ENCODE data around the gene INPP5B. TPM values are rescaled to one million over a fixed set of nuclear protein-coding genes. Genes with fewer than 3 reads are reported as not detected.
"Not testable (repeated sequence)": the region's sequence is repeated elsewhere in the genome, so short reads cannot be mapped to it uniquely, and the experiment has no call there.

INPP5B gene
- total RNA-seq, 1 donor from 2014 or later = 13.8 TPM

DNA sequence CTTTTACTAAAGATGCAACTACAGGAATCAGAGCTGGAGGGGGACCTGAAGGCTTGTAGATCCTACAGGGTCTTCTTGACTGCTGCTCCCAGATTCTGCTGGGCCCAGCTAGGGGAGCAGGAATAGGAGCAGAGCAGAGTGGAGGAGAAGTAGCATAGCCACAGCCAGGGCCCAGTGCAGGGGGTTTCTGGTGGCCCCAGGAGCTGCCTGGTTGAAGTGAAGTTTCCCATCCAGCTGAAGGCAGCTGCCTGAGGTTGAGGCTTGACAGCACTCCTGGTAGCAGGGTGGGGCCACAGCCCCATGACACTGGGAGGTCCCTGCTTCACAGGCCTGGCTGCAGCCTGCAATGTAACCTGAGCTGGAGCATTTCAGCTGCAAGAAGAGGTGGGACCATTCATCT is 2.0 kb upstream of the INPP5B start:
- no peak for DNase-seq (ENCODE audit: extremely low read depth, low read depth, low spot score)

DNA sequence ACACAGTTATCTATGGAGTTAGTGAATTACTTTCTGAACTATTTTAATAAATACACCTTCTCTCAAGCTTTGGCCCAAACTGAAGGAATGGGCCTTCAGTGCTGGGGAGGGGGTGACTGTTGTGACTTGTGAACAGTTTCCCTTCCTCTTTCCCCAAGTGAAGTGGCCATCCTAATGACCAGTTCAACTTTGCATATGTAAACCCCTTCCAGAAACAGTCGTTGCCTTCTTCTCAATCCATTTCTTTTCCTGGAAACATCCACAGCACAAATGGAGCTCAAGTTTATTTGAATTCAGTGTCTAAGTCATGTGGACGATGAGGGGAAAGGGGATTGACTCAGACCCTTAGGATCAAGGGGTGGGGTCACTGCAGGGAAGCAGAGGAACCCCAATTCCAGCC is 1.3 kb upstream of the INPP5B start:
- DNase-seq (ENCODE audit: extremely low read depth, low read depth, low spot score) = no peak

DNA sequence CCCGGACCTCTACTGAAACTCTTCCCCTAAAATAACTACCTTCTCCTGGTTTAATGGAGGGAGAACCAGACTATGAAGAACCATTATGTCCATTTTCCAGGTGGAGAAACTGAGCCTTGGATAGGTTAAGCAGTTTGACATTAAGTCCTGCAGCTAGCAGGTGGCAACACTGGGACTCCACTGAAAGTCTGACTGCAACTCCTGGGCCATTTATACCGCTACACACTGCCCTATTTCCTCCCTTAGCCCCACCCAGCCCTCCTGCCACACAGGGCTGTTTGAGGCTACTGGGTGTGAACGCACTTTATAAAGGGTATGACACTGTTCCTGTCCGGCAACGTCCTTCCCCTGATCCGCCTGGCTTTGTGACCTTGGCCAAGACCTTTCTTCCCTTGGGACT is 511 bp upstream of the INPP5B start:
- no peak for DNase-seq (ENCODE audit: extremely low read depth, low read depth, low spot score)

DNA sequence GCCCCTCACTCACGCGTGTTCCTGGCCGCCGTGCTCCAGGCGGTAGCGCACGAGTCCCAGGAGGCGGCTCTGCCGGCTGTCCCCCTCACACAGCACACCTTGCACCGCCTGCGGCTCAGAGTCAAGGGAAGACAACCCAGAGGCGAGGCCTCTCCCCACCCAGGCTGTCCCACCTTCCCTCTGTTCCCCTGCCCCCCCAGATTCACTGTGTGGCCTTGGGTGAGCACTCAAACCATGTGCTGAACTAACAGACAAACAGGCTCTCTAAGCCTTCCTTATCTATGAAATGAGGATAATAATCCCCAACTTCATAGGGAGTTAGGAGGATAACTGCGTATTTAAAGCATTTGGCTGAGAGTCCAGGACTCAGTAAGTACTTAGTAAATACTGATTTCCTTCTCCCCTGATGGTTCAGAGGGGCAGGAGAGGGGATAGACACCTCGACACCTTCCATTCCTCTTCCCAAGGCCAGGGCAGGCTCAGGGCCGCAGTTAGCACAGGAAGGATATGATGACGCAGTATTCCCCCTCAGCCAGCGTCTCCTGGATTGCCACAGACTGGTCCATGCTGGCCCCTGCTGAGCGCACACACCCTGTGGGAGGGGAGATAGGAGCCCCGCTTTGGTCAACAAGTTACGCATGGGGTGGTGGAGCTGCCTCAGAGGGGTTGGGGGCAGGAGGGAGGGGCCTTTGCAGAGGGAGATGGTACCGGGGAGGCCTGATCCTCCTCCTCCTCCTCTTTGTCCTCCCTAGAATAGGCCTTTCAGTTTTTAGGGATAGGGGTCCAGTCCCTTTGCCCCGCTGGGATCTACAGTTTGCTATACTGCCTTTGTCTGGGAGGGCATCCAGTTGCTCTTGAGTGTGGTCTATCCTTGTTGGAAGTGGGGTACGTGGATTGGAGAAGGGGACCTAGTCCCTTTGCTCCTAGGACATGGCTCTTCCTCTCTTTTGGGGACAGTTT is 830 bp downstream of the INPP5B start:
- peak; percentile 55 for DNase-seq (ENCODE audit: extremely low read depth, low read depth, low spot score)

DNA sequence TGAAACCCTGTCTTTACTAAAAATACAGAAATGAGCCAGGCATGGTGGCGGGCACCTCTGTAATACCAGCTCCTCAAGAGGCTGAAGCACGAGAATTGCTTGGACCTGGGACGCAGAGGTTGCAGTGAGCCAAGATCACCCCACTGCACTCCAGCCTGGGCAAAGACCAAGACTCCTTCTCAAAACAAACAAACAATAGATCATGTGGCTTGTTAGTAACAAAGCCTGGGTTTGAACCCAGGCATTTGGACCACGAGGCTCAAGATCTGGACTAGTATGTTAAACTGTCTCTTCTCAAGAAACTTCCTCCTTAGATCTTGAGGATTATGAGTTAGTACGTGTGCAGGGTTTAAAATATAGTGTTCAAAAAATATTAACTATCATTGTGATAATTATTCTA is 1.6 kb downstream of the INPP5B start:
- no peak for DNase-seq (ENCODE audit: extremely low read depth, low read depth, low spot score)

DNA sequence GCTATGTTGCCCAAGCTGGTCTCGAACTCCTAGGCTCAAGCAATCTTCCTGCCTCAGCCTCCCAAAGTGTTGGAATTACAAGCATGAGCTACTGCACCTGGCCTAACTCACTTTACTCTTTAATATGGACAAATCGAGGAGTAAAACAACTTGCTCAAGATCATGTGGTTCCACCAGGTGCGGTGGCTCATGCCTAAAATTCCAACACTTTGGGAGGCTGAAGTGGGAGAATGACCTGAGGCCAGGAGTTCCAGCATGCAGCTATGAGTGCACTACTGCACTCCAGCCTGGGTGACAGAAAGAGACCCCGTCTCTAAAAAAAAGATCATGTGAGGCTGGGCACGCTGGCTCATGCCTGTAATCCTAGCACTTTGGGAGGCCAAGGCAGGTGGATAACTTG is 2.0 kb downstream of the INPP5B start:
- no peak for DNase-seq (ENCODE audit: extremely low read depth, low read depth, low spot score)

DNA sequence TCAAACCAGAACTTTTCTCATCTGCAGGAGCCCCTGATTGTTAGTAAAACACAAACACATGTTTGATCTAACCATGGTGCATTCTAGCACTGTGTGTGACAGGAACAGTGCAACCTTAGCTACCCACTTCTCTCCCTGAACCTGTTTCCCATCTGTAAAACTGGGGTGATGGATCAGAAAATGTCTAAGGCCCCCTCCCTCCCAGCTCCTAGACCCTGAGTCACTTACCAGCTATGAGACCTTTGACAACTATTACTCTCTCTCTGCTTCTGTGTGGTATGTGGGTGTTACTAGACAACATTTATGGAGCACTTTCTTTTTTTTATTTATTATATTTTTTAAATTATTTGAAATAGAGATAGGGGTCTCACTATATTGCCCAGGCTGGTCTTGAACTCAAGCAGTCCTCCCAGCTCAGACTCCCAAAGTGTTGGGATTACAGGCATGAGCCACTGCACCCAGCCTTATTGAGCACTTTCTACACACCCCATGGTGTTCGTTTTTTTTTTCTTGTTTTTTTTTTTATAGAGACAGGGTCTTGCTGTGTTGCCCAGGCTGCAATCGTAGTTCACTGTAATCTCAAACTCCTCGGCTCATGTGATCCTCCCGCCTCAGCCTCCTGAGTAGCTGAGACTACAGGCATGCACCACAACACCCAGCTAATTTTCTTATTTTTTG is 2.6 kb downstream of the INPP5B start:
- no peak for DNase-seq (ENCODE audit: extremely low read depth, low read depth, low spot score)

DNA sequence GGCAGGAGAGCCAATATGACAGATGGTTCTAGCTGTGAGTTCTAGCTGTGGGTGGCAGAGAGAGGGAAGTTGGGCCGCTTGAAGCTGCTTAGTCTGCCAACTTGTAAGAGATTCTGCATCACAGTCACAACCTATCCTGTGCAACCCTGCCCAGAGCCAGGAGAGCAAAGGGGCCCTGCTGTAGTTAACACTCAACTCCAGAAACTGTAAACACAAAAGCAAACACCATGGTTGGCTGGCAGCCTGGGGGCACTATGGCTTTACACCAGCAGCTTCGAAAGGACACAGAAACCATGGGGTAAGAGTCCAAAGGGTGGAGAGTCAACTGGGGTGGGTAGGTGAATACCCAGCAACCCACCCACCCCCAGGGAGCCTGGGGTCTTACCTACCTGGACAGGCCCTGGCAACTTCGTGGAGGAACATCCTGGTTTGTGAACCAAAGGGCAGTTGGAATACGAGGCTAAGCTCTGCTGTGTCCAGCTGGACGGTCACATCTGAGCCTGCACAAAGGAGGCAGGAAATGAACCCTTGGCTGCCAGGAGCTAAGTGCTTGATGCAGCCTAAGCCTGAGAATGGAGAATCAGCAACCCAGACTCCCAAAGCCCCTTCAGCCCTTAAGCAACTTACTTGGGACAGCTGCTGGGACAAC is 6.4 kb downstream of the INPP5B start:
- DNase-seq (ENCODE audit: extremely low read depth, low read depth, low spot score) = no peak

DNA sequence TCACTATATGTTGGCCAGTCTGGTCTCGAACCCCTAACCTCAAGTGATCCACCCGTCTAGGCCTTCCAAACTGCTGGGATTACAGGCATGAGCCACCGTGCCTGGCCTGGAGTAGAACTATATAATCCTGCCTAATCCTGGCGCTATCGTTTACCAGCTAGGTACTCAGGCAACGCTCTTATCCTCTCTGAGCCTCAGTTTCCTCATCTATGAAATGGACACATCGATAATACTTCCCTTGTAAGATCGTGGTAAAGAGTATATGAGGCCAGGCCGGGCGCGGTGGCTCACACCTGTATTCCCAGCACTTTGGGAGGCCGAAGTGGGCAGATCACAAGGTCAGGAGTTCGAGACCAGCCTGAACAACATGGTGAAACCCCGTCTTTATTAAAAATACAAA is 10.1 kb downstream of the INPP5B start:
- DNase-seq (ENCODE audit: extremely low read depth, low read depth, low spot score) = not testable (repeated sequence)

DNA sequence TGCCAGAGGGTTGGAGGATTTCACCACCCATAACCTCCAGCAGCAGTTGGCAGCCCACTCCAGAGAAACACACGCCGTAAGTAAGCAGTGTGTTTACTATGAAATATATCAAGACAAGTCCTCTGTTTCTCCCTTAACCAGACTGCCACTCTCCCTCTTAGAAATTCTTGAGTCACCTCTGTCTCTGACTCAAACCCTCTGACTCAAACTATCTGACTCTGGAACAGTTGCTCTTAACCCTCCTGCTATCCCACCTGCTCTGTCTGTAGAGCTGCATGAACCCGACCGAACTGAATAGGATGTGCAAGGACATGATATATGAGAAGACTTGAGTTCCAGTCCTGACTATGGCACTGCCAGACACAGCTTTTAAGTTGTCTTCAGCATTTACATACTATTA is 14.1 kb downstream of the INPP5B start:
- DNase-seq (ENCODE audit: extremely low read depth, low read depth, low spot score) = no peak

DNA sequence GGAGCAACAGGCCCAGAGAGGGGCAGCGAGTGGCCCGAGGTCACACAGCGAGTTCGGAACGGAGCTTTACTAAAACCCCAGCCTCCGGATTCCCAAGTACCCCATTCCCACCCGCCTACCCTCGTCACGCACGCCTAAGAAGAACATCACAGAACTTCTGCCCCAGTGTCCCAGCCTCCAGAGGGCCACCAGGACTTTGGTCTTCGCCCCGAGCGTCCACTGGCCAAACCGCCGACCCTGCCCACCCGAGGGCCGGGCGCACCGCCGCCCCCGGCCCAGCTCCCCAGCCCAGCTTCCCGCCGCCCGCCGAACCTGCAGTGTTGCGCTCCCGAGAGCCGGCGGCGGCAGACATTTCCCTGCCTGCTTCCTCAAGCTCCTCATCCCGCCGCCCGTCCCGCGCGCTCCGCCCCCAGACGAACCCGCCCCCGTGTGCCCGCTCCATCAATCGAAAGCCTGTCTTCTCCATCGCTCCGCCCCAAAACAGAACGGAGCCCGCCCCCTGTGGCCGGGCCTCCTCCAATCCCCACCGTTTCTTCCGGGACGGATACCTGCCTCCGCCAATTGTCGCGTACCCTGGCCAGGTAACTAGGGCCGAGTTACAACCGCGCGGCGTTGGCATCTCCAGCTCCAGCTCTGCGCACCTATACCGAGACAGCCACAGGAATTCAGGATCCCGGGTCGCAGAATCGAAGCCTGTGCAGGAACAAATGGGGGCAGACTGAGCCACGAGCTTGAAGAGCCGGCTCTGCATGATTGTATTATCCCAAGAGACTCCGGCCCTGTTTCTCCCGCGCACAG is 15.3 kb downstream of the INPP5B start:
- no peak for DNase-seq (ENCODE audit: extremely low read depth, low read depth, low spot score)

DNA sequence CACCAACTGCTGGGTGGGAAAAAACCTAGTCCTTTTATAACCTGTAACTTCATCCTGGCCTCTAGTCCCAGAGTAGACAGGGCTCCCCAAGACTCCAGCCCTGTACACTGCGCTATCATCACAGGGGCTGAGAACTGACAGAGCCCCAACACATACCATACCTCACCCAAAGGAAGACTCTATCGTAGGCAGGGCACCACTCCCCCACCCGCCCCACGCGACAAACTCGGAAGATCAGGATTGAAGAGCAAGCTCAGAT is 15.8 kb downstream of the INPP5B start:
- no peak for DNase-seq (ENCODE audit: extremely low read depth, low read depth, low spot score)

DNA sequence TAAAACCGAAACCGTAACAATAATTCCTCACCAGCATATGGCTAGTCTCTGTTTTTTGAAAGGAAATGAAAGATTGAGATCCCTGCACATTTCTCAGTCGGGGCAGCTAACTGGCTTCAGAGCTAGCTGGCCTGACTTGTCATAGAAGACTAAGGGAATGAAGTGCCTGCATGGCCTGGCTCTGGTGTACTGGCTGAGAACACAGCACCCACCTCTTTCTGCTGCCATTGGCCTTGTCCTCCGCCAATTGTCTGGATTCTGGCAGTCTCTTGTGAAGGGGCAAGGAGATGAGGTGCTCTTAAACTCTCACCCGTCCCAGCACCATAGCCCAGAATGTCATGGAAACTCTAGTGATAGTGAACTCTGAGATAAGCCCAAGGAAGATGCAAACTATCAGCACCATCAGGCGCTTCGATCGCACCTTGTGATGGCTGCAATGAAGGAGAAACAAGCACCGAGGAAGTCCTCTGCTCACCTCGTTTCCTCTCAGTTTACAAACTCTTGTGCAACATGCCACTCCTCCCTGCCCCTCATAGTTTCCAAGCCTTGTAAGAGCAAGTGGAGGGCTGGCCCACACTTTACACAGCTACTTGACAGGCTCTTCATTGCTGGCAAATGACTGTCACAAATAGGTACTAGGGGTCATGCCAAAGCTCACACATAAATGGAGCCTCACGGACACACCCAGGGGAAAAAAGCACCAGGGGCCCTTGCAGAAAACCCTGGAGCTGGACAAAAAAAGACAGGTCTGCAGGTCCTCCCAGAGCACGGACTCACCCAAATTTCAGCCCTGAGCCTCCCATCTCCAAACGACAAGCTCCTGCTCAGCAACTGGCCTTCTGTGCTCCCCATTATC is 16.4 kb downstream of the INPP5B start:
- no peak for DNase-seq (ENCODE audit: extremely low read depth, low read depth, low spot score)

DNA sequence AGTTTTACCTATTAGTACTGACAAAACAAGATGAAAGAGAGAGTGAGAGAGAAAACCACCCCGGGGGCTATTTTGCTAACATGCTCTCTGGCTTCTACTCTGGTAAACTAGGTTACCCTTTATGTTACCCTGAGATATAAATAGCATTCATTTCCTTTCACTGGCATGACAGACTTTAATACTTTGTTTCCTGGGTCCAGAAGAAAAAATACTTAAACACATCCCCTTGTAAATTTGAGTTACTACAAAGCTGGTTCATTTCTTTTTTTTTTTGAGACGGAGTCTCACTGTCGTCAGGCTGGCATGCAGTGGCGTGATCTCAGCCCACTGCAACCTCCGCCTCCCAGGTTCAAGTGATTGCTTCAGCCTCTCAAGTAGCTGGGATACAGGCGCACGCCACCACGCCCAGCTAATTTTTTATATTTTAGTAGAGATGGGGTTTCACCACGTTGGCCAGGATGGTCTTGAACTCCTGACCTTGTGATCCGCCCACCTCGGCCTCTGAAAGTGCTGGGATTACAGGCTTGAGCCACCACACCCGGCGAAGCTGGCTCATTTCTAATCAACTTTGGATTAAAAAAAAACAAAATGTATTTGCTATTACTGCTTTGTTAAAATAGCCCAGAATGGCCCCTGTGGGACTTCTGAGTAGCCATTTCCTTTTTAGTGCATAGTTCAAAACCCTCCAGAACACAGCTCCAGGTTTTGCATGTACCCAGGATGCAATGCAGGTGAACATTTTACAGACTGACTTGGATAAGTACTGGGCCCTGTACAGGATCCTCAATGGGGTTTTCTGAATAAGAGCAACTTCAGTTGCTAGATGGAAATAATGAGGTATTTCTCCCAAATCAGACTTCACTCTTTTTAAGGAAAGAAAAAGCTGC is 20.6 kb downstream of the INPP5B start:
- DNase-seq (ENCODE audit: extremely low read depth, low read depth, low spot score) = no peak

DNA sequence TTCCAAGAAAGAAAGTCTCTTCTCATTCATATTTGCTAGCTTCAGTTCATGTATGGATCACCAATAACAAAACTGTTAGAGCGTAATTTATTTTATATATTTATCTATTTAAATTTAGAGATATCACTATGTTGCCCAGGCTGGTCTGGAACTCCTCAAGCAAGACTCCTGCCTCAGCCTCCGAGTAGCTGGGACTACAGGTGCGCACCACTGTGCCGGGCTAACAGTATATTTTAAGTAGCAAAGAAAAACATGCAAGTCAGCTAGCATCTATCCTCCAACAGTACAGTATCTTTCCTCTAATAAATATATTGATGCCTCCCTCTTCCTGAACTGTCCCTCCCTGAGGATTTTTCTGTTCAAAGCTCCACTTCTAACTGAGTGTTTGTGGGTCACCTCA is 21.5 kb downstream of the INPP5B start:
- DNase-seq (ENCODE audit: extremely low read depth, low read depth, low spot score) = no peak

DNA sequence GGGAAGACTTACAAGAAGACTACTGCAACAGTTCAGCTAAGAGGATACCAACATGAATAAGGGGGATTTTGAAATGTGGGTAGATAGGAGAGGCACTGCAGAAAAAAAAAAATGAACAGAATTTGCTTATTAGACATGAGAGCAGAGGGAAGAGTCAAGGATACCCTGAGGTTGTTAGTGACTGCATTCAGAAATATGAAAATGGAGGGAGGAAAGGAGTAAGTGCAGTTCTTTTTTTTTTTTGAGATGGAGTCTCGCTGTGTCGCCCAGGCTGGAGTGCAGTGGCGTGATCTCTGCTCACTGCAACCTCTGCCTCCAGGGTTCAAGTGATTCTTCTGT is 23.3 kb downstream of the INPP5B start:
- DNase-seq (ENCODE audit: extremely low read depth, low read depth, low spot score) = no peak

DNA sequence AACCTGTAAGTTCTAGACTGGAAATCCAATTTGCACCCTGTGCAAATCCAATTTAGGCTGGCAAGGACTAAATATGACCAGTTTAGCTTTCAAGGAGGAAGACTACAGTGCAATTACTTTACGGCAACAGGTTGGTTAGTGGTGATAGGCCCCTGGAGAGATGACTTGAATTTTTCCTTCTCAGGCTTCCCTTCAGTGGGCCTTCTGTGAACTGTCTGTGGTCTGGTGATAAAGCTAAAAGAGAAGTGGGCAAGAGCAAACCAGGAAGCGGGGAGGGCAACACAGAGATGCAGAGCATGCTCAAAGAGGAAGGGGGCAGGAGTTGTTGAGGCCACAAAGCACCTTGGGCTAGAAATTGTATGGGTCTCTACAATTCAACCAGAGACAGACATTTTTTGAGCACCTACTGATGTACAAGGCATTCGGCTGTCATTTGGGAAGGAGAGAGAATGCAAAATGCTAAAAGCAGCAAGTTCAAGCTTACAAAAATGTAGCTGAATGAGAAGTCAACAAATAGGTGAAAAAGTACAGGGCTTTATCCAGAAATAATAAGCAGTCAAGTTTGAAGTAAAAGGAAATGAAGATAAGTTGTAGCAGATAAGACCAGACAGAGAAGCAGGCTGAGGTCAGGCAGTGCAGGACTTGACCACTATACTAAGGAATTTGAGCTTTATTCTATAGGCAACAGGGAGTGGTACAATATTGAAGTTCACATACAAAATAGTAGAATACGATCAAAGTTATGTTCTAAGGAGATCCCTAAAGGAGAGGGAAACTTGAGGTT is 23.9 kb downstream of the INPP5B start:
- no peak for DNase-seq (ENCODE audit: extremely low read depth, low read depth, low spot score)

DNA sequence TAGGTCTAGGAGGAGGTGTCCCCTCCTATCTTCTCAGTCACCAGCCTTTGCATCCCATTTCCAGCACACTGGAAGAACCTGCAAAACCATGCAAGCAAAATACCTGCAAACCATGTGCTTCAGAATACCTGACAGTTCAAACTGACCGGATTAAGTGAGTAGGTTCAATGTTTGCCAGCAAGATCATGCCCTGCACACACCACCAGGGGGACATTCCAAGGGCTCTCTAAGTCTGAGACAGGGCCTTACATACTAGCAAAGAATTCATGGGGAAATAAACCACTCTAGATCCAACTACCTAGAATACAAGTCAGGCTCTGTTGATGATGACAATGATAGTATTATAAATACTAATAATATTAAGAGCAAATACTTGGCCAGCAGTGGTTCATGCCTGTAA is 27.6 kb downstream of the INPP5B start:
- no peak for DNase-seq (ENCODE audit: extremely low read depth, low read depth, low spot score)

All from glomerular endothelial cell (primary cell).